ENCODE measurements around the gene PLAC8. TPM values are rescaled to one million over a fixed set of nuclear protein-coding genes. Genes with fewer than 3 reads are reported as not detected.

Gene PLAC8, protein sequence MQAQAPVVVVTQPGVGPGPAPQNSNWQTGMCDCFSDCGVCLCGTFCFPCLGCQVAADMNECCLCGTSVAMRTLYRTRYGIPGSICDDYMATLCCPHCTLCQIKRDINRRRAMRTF
- not detected for total RNA-seq (ENCODE audit: unreplicated experiment)
- long read RNA-seq, result 0 reads

DNA sequence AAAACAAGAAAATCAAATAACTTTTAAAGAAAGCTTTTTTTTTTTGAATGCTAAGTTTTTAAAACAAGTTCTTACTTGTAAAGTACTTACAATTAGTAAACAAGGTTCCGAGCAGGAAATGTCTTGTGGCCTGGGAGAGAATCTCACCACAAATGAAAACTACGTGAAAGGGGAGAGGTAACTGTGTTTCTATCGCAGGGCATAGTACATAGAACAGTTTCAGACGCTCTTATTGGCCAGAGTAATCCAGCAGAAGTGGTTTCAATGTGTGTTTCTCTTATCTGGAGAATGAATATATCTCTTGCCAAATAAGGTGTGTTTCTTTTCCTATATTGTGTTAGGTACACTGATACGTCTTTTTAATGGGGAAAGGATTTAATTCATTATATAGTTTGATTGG is at the start of gene PLAC8:
TSS of gene PLAC8 (minus strand) at position 154 of the 400 bp plus-strand sequence. CDS start 6,808 bp downstream, outside the sequence.
- H3K27me3 Mint-ChIP-seq (ENCODE audit: unreplicated experiment), result no peaks in the 10 kb centered on the region
- TF ChIP-seq, protein P1, sequence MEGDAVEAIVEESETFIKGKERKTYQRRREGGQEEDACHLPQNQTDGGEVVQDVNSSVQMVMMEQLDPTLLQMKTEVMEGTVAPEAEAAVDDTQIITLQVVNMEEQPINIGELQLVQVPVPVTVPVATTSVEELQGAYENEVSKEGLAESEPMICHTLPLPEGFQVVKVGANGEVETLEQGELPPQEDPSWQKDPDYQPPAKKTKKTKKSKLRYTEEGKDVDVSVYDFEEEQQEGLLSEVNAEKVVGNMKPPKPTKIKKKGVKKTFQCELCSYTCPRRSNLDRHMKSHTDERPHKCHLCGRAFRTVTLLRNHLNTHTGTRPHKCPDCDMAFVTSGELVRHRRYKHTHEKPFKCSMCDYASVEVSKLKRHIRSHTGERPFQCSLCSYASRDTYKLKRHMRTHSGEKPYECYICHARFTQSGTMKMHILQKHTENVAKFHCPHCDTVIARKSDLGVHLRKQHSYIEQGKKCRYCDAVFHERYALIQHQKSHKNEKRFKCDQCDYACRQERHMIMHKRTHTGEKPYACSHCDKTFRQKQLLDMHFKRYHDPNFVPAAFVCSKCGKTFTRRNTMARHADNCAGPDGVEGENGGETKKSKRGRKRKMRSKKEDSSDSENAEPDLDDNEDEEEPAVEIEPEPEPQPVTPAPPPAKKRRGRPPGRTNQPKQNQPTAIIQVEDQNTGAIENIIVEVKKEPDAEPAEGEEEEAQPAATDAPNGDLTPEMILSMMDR (IDR thresholded peaks at IDR 0.05; ENCODE audit: unreplicated experiment), result no peak
- H3K9me3 Mint-ChIP-seq (ENCODE audit: unreplicated experiment), result no peaks in the 10 kb centered on the region
- peaks cover 3% of the 10 kb centered on the region for H3K4me1 Mint-ChIP-seq (ENCODE audit: unreplicated experiment)
- H3K36me3 Mint-ChIP-seq (ENCODE audit: low read depth, unreplicated experiment), result no peaks in the 10 kb centered on the region
- H3K27ac Mint-ChIP-seq (ENCODE audit: unreplicated experiment), result no peak within 1 kb of the TSS
- H3K4me3 Mint-ChIP-seq (ENCODE audit: unreplicated experiment), result no peak within 1 kb of the TSS
- DNase-seq (ENCODE audit: low spot score), result no peak

DNA sequence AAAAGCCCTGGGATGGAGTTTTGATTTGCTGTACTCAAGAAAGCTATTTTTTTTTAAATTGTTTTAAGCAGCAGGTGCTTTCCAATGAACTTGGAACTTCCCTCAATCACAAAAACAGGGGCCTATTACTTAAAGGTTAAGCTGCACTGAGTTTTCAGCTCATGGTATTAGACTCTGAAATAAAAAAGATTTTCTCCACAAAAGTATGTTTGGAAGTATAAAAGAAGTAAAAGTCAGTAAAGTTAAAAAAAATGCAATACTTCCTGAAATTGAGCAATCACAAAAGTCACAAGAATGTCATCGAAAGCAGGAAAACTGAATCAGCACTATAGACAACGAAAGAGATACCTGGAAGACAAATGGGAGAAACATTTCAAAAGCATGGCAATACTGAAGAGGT is 38.9 kb upstream of the PLAC8 start:
- Mint-ChIP-seq H3K4me3 (ENCODE audit: unreplicated experiment) (no peak overlapping the region), H3K9me3 (ENCODE audit: unreplicated experiment) (no peaks in the 10 kb centered on the region), H3K27ac (ENCODE audit: unreplicated experiment) (no peak overlapping the region), H3K27me3 (ENCODE audit: unreplicated experiment) (peaks cover 1% of the 10 kb centered on the region), H3K4me1 (ENCODE audit: unreplicated experiment) (peaks cover 3% of the 10 kb centered on the region), H3K36me3 (ENCODE audit: low read depth, unreplicated experiment) (no peaks in the 10 kb centered on the region)
- no peak for DNase-seq (ENCODE audit: low spot score)
- TF ChIP-seq, protein P1 (IDR thresholded peaks at IDR 0.05; ENCODE audit: unreplicated experiment), result no peak

DNA sequence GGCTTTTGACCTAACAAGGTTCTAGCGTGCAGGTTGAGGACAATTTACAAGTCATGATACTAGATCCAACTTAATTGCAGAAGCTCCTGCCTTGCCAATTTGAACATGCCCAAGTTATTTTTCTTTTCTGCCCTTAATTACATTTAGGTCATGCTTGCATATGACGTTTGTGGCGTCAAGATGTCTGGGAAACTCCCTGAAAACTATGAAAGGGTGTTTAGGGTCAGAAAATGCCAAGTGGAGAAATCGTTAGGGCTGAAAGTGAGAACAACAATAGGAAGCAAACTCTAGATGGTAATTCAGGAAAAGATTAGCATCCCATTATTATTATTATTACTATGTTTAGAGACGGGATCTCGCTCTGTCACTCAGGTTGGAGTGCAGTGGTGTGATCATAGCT is 38.2 kb upstream of the PLAC8 start:
- H3K27ac Mint-ChIP-seq (ENCODE audit: unreplicated experiment), result no peak overlapping the region
- DNase-seq (ENCODE audit: low spot score), result no peak

DNA sequence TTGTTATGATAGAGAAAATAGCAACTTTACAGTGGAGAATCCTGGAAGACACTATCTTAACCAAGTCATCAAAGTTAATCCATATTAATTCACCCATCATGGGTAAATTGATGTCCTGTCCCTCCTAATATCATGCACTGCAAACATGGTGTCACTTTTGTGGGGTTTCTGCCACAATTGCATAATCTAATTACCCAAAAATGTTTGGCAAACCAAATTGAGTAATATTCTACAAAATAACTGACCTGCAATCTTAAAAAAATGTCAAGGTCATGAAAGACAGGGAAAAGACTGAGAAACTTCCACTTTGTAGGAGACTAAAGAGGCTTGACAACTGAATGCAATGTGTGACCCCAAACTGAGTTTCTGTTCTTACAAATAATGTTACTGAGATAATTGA is 37.1 kb upstream of the PLAC8 start:
- peaks cover 1% of the 10 kb centered on the region for H3K27me3 Mint-ChIP-seq (ENCODE audit: unreplicated experiment)
- H3K4me3 Mint-ChIP-seq (ENCODE audit: unreplicated experiment), result no peak overlapping the region
- no peak for DNase-seq (ENCODE audit: low spot score)
- H3K9me3 Mint-ChIP-seq (ENCODE audit: unreplicated experiment), result no peaks in the 10 kb centered on the region
- TF ChIP-seq, protein P1 (IDR thresholded peaks at IDR 0.05; ENCODE audit: unreplicated experiment), result no peak
- peaks cover 3% of the 10 kb centered on the region for H3K4me1 Mint-ChIP-seq (ENCODE audit: unreplicated experiment)
- H3K36me3 Mint-ChIP-seq (ENCODE audit: low read depth, unreplicated experiment), result no peaks in the 10 kb centered on the region
- no peak overlapping the region for H3K27ac Mint-ChIP-seq (ENCODE audit: unreplicated experiment)

More for the DNA sequence above, 38.2 kb upstream of the PLAC8 start:
- no peak overlapping the region for H3K4me3 Mint-ChIP-seq (ENCODE audit: unreplicated experiment)
- peaks cover 3% of the 10 kb centered on the region for H3K4me1 Mint-ChIP-seq (ENCODE audit: unreplicated experiment)
- peaks cover 1% of the 10 kb centered on the region for H3K27me3 Mint-ChIP-seq (ENCODE audit: unreplicated experiment)
- no peaks in the 10 kb centered on the region for H3K36me3 Mint-ChIP-seq (ENCODE audit: low read depth, unreplicated experiment)
- no peaks in the 10 kb centered on the region for H3K9me3 Mint-ChIP-seq (ENCODE audit: unreplicated experiment)
- TF ChIP-seq, protein P1 (IDR thresholded peaks at IDR 0.05; ENCODE audit: unreplicated experiment), result no peak

DNA sequence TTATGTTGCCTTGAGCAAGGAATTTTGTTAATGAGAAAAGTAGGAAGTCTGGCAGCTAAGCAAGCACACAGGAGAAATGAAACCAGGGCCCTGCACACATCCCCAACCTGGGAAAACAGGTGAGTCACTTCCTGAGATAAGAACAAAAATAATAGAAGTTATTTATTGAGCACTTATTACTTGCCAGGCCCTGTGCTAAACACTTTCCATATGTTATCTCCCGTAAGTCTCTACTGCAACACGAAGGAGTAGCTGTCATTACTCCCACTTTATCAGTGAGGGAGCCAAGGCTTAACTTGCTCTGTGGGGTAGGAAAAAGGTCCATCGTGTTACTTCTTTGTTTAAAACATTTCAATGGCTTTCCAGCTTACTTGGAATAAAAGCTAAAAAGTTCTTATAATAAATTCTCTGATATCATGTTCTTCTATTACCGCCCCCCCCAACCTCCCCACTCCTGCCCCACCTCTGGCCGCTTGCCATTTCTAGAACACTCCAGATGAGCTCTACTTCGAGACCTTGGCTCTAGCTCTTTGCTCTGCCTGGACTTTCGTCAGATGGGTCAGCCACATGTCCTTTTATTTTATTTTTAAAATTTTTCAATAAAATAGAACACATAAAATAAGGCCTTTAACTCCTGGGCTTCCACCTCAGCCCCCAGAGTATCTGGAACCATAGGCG is 36.3 kb upstream of the PLAC8 start:
- Mint-ChIP-seq H3K4me1 (ENCODE audit: unreplicated experiment) (peaks cover 3% of the 10 kb centered on the region), H3K27ac (ENCODE audit: unreplicated experiment) (no peak overlapping the region)
- no peak for DNase-seq (ENCODE audit: low spot score)

More for the DNA sequence above, 36.3 kb upstream of the PLAC8 start:
- Mint-ChIP-seq H3K36me3 (ENCODE audit: low read depth, unreplicated experiment) (no peaks in the 10 kb centered on the region), H3K4me3 (ENCODE audit: unreplicated experiment) (no peak overlapping the region), H3K27me3 (ENCODE audit: unreplicated experiment) (peaks cover 1% of the 10 kb centered on the region), H3K9me3 (ENCODE audit: unreplicated experiment) (no peaks in the 10 kb centered on the region)
- TF ChIP-seq, protein P1 (IDR thresholded peaks at IDR 0.05; ENCODE audit: unreplicated experiment), result no peak
